OCI-LY1 (cell line): ENCODE measurements around the gene ITFG1.
A peak's percentile ranks its signal among the peaks of the same experiment; 100 is the strongest.

Experiments
- H2AFZ ChIP-seq: fragments of 200-600 bp; sonication (generic), shearing (Covaris generic); 2 replicates; pipeline ENCODE4 v1.6.0; 2014; ENCODE audit warnings: antibody characterized with exemption, mild to moderate bottlenecking, low read length
- H3F3A ChIP-seq: fragments of 200-600 bp; sonication (generic), shearing (Covaris generic); 2 replicates; pipeline ENCODE4 v1.6.0; 2014; ENCODE audit warnings: mild to moderate bottlenecking, antibody characterized with exemption, low read length, moderate library complexity; ENCODE audit not compliant: insufficient read depth
- H3K27ac ChIP-seq: fragments of 200-600 bp; sonication (generic); 2 replicates; pipeline ENCODE4 v1.5.1; 2014; ENCODE audit warnings: low read length, mixed run types, mild to moderate bottlenecking, low read depth; ENCODE audit not compliant: poor library complexity, severe bottlenecking
- H3K27me3 ChIP-seq: fragments of 200-600 bp; sonication (generic); 2 replicates; pipeline ENCODE4 v1.6.0; 2014; ENCODE audit warnings: antibody characterized with exemption, mild to moderate bottlenecking, low read length, moderate library complexity; ENCODE audit not compliant: insufficient read depth
- H3K36me3 ChIP-seq: fragments of 200-600 bp; sonication (generic); 2 replicates; pipeline ENCODE4 v1.6.1; 2014; ENCODE audit warnings: mild to moderate bottlenecking, antibody characterized with exemption, low read length, moderate library complexity, mixed read lengths; ENCODE audit not compliant: insufficient read depth
- H3K4me1 ChIP-seq: fragments of 200-600 bp; sonication (generic); 2 replicates; pipeline ENCODE4 v1.5.1; 2014; ENCODE audit warnings: mild to moderate bottlenecking, low read length, moderate library complexity; ENCODE audit not compliant: insufficient read depth, severe bottlenecking
- H3K4me2 ChIP-seq: fragments of 200-600 bp; sonication (generic), shearing (Covaris generic); 2 replicates; pipeline ENCODE4 v1.6.1; 2014; ENCODE audit warnings: low read length
- H3K4me3 ChIP-seq: fragments of 200-600 bp; sonication (generic); 2 replicates; pipeline ENCODE4 v1.5.1; 2014; ENCODE audit warnings: low read length, low read depth, mild to moderate bottlenecking, mixed read lengths; ENCODE audit not compliant: poor library complexity, severe bottlenecking
- H3K79me2 ChIP-seq: fragments of 200-600 bp; shearing (Covaris generic); 2 replicates; pipeline ENCODE4 v1.6.1; 2016; ENCODE audit warnings: mixed run types, low read length, mixed read lengths; ENCODE audit not compliant: insufficient read depth
- H3K9ac ChIP-seq: fragments of 200-600 bp; sonication (generic), shearing (Covaris generic); 2 replicates; pipeline ENCODE4 v1.6.1; 2014; ENCODE audit warnings: mild to moderate bottlenecking, low read length, mixed read lengths
- H3K9me2 ChIP-seq: fragments of 200-600 bp; sonication (generic), shearing (Covaris generic); 2 replicates; pipeline ENCODE4 v1.6.1; 2014; ENCODE audit warnings: low read depth, mild to moderate bottlenecking, low read length, mixed read lengths
- H3K9me3 ChIP-seq: fragments of 200-600 bp; shearing (Covaris generic); 2 replicates; pipeline ENCODE4 v1.6.1; 2014; ENCODE audit warnings: low read length, mixed read lengths
- H4K20me1 ChIP-seq: fragments of 200-600 bp; sonication (generic), shearing (Covaris generic); 2 replicates; pipeline ENCODE4 v1.6.0; 2016; ENCODE audit warnings: mild to moderate bottlenecking, low read length; ENCODE audit not compliant: insufficient read depth
- EZH2 ChIP-seq: fragments of 200-600 bp; sonication (generic), shearing (Covaris generic); IDR thresholded peaks from 2 replicates; pipeline ENCODE4 v1.8.0; 2017; ENCODE audit warnings: borderline replicate concordance, mixed run types, mild to moderate bottlenecking, antibody characterized with exemption, low read length, moderate library complexity, mixed read lengths
- TF ChIP-seq, protein P1 (sequence below): fragments of 200-600 bp; sonication (generic), shearing (Covaris generic); IDR thresholded peaks from 2 replicates; pipeline ENCODE4 v1.5.1; 2017; ENCODE audit warnings: mild to moderate bottlenecking, antibody characterized with exemption, low read length, moderate library complexity, mixed read lengths

The ITFG1 gene

DNA sequence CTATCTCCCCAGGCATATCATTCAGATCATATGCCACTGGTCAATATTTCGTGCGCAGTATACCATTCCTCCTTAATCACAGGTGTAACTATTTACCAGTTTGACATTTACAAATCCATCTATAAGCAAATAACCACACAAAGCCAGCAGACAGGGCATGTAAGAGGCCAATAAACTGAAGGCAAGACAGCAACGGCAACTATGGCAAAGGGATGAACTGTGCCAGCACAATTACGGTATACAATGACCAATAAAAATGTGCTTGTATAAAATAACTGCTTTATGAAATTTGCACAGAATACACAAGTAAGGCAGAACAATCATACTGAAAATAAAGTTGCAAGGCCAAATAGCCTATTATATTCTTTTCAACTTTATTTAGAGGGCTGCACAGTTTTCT is 326.3 kb downstream of the ITFG1 start:
- Histone ChIP-seq H3K36me3 (no peaks in the 10 kb centered on the region), H3K9ac (no peak overlapping the region), H3F3A (no peaks in the 10 kb centered on the region), H3K27me3 (no peaks in the 10 kb centered on the region), H3K27ac (no peak overlapping the region), H2AFZ (no peak overlapping the region), H3K9me2 (no peaks in the 10 kb centered on the region), H3K4me1 (no peaks in the 10 kb centered on the region), H3K4me2 (no peak overlapping the region), H3K79me2 (no peaks in the 10 kb centered on the region; the same call in 1 of the 2 replicates), H3K4me3 (no peak overlapping the region), H4K20me1 (no peaks in the 10 kb centered on the region), H3K9me3 (no peaks in the 10 kb centered on the region)
- no peak for TF ChIP-seq EZH2
- TF ChIP-seq, protein P1, sequence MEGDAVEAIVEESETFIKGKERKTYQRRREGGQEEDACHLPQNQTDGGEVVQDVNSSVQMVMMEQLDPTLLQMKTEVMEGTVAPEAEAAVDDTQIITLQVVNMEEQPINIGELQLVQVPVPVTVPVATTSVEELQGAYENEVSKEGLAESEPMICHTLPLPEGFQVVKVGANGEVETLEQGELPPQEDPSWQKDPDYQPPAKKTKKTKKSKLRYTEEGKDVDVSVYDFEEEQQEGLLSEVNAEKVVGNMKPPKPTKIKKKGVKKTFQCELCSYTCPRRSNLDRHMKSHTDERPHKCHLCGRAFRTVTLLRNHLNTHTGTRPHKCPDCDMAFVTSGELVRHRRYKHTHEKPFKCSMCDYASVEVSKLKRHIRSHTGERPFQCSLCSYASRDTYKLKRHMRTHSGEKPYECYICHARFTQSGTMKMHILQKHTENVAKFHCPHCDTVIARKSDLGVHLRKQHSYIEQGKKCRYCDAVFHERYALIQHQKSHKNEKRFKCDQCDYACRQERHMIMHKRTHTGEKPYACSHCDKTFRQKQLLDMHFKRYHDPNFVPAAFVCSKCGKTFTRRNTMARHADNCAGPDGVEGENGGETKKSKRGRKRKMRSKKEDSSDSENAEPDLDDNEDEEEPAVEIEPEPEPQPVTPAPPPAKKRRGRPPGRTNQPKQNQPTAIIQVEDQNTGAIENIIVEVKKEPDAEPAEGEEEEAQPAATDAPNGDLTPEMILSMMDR, result no peak

DNA sequence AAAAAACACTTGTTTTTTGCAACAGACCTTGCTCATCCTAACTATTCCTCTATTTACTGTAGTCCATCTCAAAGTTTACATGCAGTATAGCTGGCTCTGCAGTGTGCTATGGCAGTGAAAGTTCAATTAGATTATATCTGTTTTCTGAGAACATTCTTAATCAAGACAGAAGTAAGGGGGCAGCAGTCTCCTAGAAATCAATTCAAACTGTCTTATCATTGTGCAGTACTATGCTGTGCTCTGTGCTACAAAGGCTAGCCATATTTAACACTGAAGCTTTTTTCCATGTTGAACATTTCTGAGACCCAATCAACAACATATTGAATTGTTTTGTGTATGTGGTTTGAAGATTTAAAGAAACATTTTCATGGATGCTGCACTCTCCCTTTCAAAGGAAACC is 328.6 kb downstream of the ITFG1 start:
- no peaks in the 10 kb centered on the region; the same call in 1 of the 2 replicates for H3K79me2 ChIP-seq
- H3K27me3 ChIP-seq, result no peaks in the 10 kb centered on the region

DNA sequence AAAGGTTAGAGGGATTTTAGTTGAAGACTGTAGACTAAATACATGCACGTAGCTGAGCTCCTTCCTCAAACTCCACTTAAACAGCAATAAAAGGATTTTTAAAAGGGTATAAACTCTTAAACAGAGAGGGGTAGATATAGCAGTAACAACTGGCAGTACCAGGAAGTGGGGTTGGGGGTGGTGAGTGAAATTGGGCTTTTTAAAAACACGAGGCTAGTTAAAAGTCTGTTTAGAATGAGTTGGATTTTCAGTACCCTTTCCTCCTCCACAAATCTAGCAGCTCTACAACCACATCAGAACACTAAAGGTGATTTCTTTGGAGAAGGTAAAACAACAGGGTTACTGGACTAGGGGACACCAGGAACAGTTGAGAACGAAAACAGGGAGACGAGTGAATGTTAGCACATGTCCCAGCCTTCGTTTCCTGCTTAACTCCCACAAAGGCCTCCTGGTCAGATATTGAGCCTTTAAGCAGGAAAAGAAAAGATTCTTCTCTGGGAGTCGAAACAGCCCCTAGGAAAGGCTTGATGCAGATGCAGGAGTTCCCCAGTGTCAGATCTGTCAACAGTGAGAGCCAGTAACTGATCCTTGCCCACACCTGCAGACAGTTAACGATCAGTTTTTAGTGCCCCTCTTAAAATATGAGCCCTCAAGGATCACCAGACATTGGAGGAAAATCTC is 331.0 kb downstream of the ITFG1 start:
- H2AFZ ChIP-seq, result no peak overlapping the region
- TF ChIP-seq, protein P1, result no peak
- TF ChIP-seq EZH2, result no peak
- H3K4me2 ChIP-seq, result no peak overlapping the region
- H3K4me1 ChIP-seq, result no peaks in the 10 kb centered on the region
- H3K27me3 ChIP-seq, result no peaks in the 10 kb centered on the region
- H3K4me3 ChIP-seq, result no peak overlapping the region
- H3K9ac ChIP-seq, result no peak overlapping the region
- no peak overlapping the region for H3K27ac ChIP-seq
- H3K9me2 ChIP-seq, result no peaks in the 10 kb centered on the region
- 0 out of 2 replicates have a peak, but pooled peaks cover 13% of the 10 kb centered on the region for H3K36me3 ChIP-seq
- H3K79me2 ChIP-seq, result no peaks in the 10 kb centered on the region
- H3F3A ChIP-seq, result no peaks in the 10 kb centered on the region
- H3K9me3 ChIP-seq, result no peaks in the 10 kb centered on the region
- no peaks in the 10 kb centered on the region for H4K20me1 ChIP-seq

More for the DNA sequence above, 328.6 kb downstream of the ITFG1 start:
- H3K27ac ChIP-seq, result no peak overlapping the region
- H3F3A ChIP-seq, result no peaks in the 10 kb centered on the region
- H3K9ac ChIP-seq, result no peak overlapping the region
- no peak for TF ChIP-seq EZH2
- TF ChIP-seq, protein P1, result 0 out of 2 replicates have a peak, but pooled peaks have one; percentile 18
- no peaks in the 10 kb centered on the region for H3K4me1 ChIP-seq
- 0 out of 2 replicates have a peak, but pooled peaks cover 7% of the 10 kb centered on the region for H3K36me3 ChIP-seq
- no peak overlapping the region for H3K4me2 ChIP-seq
- no peaks in the 10 kb centered on the region for H4K20me1 ChIP-seq
- H2AFZ ChIP-seq, result no peak overlapping the region
- no peaks in the 10 kb centered on the region for H3K9me3 ChIP-seq
- H3K4me3 ChIP-seq, result no peak overlapping the region
- H3K9me2 ChIP-seq, result no peaks in the 10 kb centered on the region
